K562 (cell line): ENCODE data around the gene NCOA3. TPM values are rescaled to one million over a fixed set of nuclear protein-coding genes. Genes with fewer than 3 reads are reported as not detected.

ENCODE experiments used
- BCOR ChIP-seq: fragments of 450-650 bp; IDR thresholded peaks from 2 replicates; pipeline ENCODE4 v1.6.1; 2016
- RBM25 ChIP-seq: fragments of 200-400 bp; formaldehyde crosslinking; IDR thresholded peaks from 2 replicates; pipeline ENCODE4 v1.6.1; 2018; ENCODE audit warnings: low read length, low read depth, moderate library complexity; ENCODE audit not compliant: severe bottlenecking
- ZNF124 ChIP-seq: sonication (generic); formaldehyde crosslinking; IDR thresholded peaks from 2 replicates; pipeline ENCODE4 v1.8.1; 2022; ENCODE audit warnings: missing genetic modification reagents
- polyA plus RNA-seq, 8 experiments: library from polyadenylated mRNA; depleted of rRNA in 4 of 8; stranded (reverse) in 5 of 8; unstranded in 3 of 8; fragments of >200 nt; fragmentation: Nextera tagmentation in 2 of 8; fragmentation: Illumina TruSeq in 1 of 8; extraction: Ambion mirVana in 2 of 8; extraction: Trizol in 1 of 8; gene quantifications; 2 replicates each; pipeline versions ENCODE4 v1.2.1 to v1.2.3, GENCODE V29; 2011 to 2014; ENCODE audit warnings: inconsistent platforms in 1 of 8, missing spikeins in 1 of 8
- total RNA-seq, 7 experiments: library from RNA; depleted of rRNA in 6 of 7; stranded (reverse); fragments of >200 nt in 6 of 7; fragmentation: Illumina TruSeq in 2 of 7; extraction: Trizol in 2 of 7; gene quantifications; 2 replicates each; pipeline versions ENCODE4 v1.2.1 to v1.2.3, GENCODE V29; 2011 to 2021; ENCODE audit warnings: low replicate concordance in 1 of 7
- TF ChIP-seq, protein P1 (sequence below): fragments of 250-450 bp; sonication (Bioruptor Pico); IDR thresholded peaks from 2 replicates; pipeline ENCODE4 v1.5.0; 2022; ENCODE audit warnings: mild to moderate bottlenecking
- TF ChIP-seq, protein P2 (sequence below), 3 experiments: fragments of 200-800 bp in 1 of 3; fragments of 250-450 bp in 1 of 3; fragments of 450-650 bp in 1 of 3; sonication (Bioruptor Pico) in 1 of 3; sonication (Bioruptor generic) in 1 of 3; formaldehyde crosslinking in 1 of 3; IDR thresholded peaks; 2 replicates each; pipeline versions ENCODE4 v1.6.1 to v1.8.0; 2016 to 2022; ENCODE audit warnings: mild to moderate bottlenecking in 2 of 3, missing genetic modification characterization in 2 of 3, missing compliant biosample characterization in 1 of 3, moderate library complexity in 1 of 3
- TF ChIP-seq, protein P3 (sequence below): conservative IDR thresholded peaks from 2 replicates; pipeline ENCODE4 v1.6.1; 2011; ENCODE audit warnings: low read depth, mild to moderate bottlenecking, low read length; ENCODE audit not compliant: control insufficient read depth

NCOA3 gene
- total and polyA plus RNA-seq, 9 of the 15 experiments (the other 6 are each of a cell fraction or from before 2014, with no cell fraction given): 3.2 to 24.3 (median 14.4) TPM

- TF ChIP-seq, protein P1, sequence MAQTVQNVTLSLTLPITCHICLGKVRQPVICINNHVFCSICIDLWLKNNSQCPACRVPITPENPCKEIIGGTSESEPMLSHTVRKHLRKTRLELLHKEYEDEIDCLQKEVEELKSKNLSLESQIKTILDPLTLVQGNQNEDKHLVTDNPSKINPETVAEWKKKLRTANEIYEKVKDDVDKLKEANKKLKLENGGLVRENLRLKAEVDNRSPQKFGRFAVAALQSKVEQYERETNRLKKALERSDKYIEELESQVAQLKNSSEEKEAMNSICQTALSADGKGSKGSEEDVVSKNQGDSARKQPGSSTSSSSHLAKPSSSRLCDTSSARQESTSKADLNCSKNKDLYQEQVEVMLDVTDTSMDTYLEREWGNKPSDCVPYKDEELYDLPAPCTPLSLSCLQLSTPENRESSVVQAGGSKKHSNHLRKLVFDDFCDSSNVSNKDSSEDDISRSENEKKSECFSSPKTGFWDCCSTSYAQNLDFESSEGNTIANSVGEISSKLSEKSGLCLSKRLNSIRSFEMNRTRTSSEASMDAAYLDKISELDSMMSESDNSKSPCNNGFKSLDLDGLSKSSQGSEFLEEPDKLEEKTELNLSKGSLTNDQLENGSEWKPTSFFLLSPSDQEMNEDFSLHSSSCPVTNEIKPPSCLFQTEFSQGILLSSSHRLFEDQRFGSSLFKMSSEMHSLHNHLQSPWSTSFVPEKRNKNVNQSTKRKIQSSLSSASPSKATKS: no peak
- TF ChIP-seq, protein P2, sequence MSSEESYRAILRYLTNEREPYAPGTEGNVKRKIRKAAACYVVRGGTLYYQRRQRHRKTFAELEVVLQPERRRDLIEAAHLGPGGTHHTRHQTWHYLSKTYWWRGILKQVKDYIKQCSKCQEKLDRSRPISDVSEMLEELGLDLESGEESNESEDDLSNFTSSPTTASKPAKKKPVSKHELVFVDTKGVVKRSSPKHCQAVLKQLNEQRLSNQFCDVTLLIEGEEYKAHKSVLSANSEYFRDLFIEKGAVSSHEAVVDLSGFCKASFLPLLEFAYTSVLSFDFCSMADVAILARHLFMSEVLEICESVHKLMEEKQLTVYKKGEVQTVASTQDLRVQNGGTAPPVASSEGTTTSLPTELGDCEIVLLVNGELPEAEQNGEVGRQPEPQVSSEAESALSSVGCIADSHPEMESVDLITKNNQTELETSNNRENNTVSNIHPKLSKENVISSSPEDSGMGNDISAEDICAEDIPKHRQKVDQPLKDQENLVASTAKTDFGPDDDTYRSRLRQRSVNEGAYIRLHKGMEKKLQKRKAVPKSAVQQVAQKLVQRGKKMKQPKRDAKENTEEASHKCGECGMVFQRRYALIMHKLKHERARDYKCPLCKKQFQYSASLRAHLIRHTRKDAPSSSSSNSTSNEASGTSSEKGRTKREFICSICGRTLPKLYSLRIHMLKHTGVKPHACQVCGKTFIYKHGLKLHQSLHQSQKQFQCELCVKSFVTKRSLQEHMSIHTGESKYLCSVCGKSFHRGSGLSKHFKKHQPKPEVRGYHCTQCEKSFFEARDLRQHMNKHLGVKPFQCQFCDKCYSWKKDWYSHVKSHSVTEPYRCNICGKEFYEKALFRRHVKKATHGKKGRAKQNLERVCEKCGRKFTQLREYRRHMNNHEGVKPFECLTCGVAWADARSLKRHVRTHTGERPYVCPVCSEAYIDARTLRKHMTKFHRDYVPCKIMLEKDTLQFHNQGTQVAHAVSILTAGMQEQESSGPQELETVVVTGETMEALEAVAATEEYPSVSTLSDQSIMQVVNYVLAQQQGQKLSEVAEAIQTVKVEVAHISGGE (CRISPR knock-in tag; IDR thresholded peaks at IDR 0.05): peak in 1 of 3 experiments; percentile 56; a peak in 1 of 6 replicates
- TF ChIP-seq RBM25 (peak; percentile 7), BCOR (peak; percentile 43; the same call in 1 of the 2 replicates), ZNF124 (CRISPR knock-in tag) (no peak)
- TF ChIP-seq, protein P3, sequence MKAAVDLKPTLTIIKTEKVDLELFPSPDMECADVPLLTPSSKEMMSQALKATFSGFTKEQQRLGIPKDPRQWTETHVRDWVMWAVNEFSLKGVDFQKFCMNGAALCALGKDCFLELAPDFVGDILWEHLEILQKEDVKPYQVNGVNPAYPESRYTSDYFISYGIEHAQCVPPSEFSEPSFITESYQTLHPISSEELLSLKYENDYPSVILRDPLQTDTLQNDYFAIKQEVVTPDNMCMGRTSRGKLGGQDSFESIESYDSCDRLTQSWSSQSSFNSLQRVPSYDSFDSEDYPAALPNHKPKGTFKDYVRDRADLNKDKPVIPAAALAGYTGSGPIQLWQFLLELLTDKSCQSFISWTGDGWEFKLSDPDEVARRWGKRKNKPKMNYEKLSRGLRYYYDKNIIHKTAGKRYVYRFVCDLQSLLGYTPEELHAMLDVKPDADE: no peak
Observed at GRCh38 chr20:47568837-47569410, 67.2 kb downstream of the NCOA3 start (continued).
